ENCODE measurements around the gene STXBP1. TPM values are rescaled to one million over a fixed set of nuclear protein-coding genes. Genes with fewer than 3 reads are reported as not detected.
A peak's percentile ranks its signal among the peaks of the same experiment; 100 is the strongest.

The STXBP1 gene
- total and polyA plus RNA-seq, 2 of the 4 experiments (the other 2 are of a cell fraction) = 15.8 to 22.6 TPM

- Histone ChIP-seq H3K9me1 (ENCODE audit: insufficient read depth, low read length) (no peaks in the 10 kb centered on the region; the same call in 1 of the 2 replicates), H2AFZ (replicated peaks; ENCODE audit: low read length, poor library complexity) (peak overlapping the region; percentile 79), H3K4ac (ENCODE audit: low read depth, low read length) (no peak overlapping the region), H2BK5ac (ENCODE audit: low read depth, low read length, poor library complexity, severe bottlenecking) (no peak overlapping the region), H3K4me2 (ENCODE audit: low read depth, low read length) (peak overlapping the region; percentile 81), H4K8ac (ENCODE audit: low read depth in 2 of 2, low read length in 2 of 2) (no peak overlapping the region; a peak in 1 of 4 replicates), H3K79me1 (ENCODE audit: low read depth in 1 of 2, low read length in 2 of 2) (peaks cover 2 to 14% of the 10 kb centered on the region in 2 experiments; a peak in 3 of 4 replicates), H2BK120ac (ENCODE audit: low read depth, low read length) (no peak overlapping the region), H3K4me1 (ENCODE audit: control insufficient read depth, insufficient read depth, low read length) (peaks cover 7% of the 10 kb centered on the region), H4K91ac (ENCODE audit: insufficient read depth, low read depth, low read length) (no peak overlapping the region), H3K18ac (ENCODE audit: low read depth, low read length) (no peak overlapping the region), H3K56ac (ENCODE audit: extremely low read depth, insufficient read depth, low read length) (no peak overlapping the region), H4K5ac (ENCODE audit: low read depth, low read length) (no peak overlapping the region), H3K27me3 (ENCODE audit: control insufficient read depth, insufficient read depth, low read length) (no peaks in the 10 kb centered on the region), H2AK5ac (ENCODE audit: low read depth, low read length) (0 out of 2 replicates have a peak overlapping the region, but pooled peaks have one; percentile 59), H3K9ac (ENCODE audit: low read depth, low read length) (no peak overlapping the region; the same call in 1 of the 2 replicates), H3K9me3 (ENCODE audit: control insufficient read depth, insufficient read depth, low read length) (no peaks in the 10 kb centered on the region), H3K23ac (ENCODE audit: low read depth, low read length) (peak overlapping the region; percentile 87; the same call in 1 of the 2 replicates), H2BK20ac (ENCODE audit: low read depth, low read length) (no peak overlapping the region), H3K14ac (replicated peaks; ENCODE audit: low read depth, low read length) (0 out of 2 replicates have a peak overlapping the region, but pooled peaks have one; percentile 51), H2AK9ac (replicated peaks; ENCODE audit: low read depth, low read length, poor library complexity) (peak overlapping the region; percentile 87), H3K36me3 (ENCODE audit: control insufficient read depth, insufficient read depth, low read length) (no peaks in the 10 kb centered on the region), H3K27ac (ENCODE audit: insufficient read depth, low read length) (no peak overlapping the region), H4K20me1 (ENCODE audit: insufficient read depth, low read length) (peaks cover 7% of the 10 kb centered on the region), H2BK15ac (ENCODE audit: low read depth, low read length) (no peak overlapping the region), H3K4me3 (ENCODE audit: insufficient read depth, low read depth, low read length) (peak overlapping the region; percentile 14; the same call in 1 of the 2 replicates)
- dilution Hi-C loops (cut with HindIII; ENCODE audit: low sequenced_read_pairs, unreplicated experiment) = no loop called here
- ChIA-PET CTCF (interaction anchor here (0.6 to 2.0 kb wide), 2 partner anchors 21 to 69 kb away, joined by 3 to 7 read pairs; partner anchors contain the start of gene TOR2A), POLR2A (ENCODE audit: unreplicated experiment) (no interaction called here)
- ATAC-seq (ENCODE audit: low read depth) (no peak), DNase-seq (no peak)
- WGBS, 2 experiments (ENCODE audit: extremely low coverage in 2 of 2, insufficient read length in 1 of 2) = 96% methylated on average over 7 of the region's 19 CpGs; no CpG with 5 or more reads in 1 of the 2 experiments
- intact Hi-C loops (cut with micrococcal nuclease) = no loop called here
- in situ Hi-C loops (cut with MboI; ENCODE audit: low sequenced_read_pairs) = no loop called here
- no TSS peak for BruUV-seq (replicated peaks)
- TF ChIP-seq USF2 (IDR thresholded peaks at IDR 0.05; ENCODE audit: low read depth, low read length) = no peak
- TF ChIP-seq BHLHE40 (IDR thresholded peaks at IDR 0.05; ENCODE audit: low read depth, low read length) = no peak
- TF ChIP-seq NFE2L2 (IDR thresholded peaks at IDR 0.05; ENCODE audit: low read depth, low read length) = no peak
- no peak for TF ChIP-seq RAD21 (IDR thresholded peaks at IDR 0.05; ENCODE audit: low read length)
- TF ChIP-seq FOS (IDR thresholded peaks at IDR 0.05; ENCODE audit: low read depth, low read length) = no peak
Measured at GRCh38 chr9:127714020-127714750, 102.1 kb downstream of the STXBP1 start.
